Subcutaneous adipose tissue (tissue), 4 donors: Measurements from ENCODE around the gene TMEM18. TPM values are rescaled to one million over a fixed set of nuclear protein-coding genes. Genes with fewer than 3 reads are reported as not detected.

Experiments
- CTCF ChIP-seq: fragments of 450-650 bp; IDR thresholded peaks from one replicate; pipeline ENCODE4 v1.5.1; 2016; ENCODE audit warnings: low read depth, mild to moderate bottlenecking, control low read depth, antibody characterized with exemption, moderate library complexity
- total RNA-seq, 4 donors: library from RNA; depleted of rRNA; stranded (reverse); fragments of >200 nt; gene quantifications; one replicate each; pipeline ENCODE4 v1.1.0, GENCODE V29; 2016

The TMEM18 gene
- total RNA-seq, 4 donors from 2014 or later = 11.9 to 29.9 (median 15.1) TPM

DNA sequence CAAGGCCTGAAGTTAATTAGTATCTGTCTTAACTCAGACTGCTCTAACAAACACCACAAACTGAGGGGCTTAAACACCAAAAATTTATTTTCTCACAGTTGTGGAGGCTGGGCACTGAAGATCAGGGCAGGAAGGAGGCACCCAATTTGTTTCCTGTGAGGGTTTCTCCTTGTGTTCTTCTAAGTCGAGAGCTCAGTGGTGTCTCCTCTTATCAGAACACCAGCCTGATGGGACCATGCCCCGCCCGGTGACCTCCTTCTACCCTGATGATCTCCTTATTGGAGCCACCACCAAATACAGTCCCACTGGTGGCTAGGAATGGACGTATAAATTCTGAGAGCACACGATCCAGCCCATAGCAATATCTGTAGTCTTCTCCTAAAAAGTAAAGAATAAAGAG lies 20.5 kb downstream of the TMEM18 start:
- no peak for TF ChIP-seq CTCF

DNA sequence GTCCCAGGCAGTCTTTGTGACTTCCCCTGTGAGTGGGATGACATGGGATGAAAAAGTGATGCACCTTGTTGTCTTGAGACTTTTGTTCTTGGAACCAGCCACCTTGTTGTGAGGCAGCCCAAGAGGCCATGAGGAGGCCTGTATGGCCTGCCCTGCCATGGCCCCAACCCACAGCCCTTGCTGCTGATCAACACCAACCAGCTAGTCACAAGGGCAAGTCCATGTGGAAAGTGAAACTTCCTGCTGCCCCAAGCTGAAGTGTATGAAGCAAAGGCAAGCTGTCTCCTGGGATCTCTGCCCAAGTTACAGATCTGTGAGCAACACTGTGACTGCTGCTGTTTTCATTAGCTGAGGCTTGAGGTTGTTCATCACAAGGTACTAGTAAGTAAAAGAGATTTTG lies 21.6 kb downstream of the TMEM18 start:
- TF ChIP-seq CTCF = no peak

GRCh38 chr2:654896-655295 lies 22.3 kb downstream of the TMEM18 start:
- TF ChIP-seq CTCF = no peak

- TF ChIP-seq CTCF = no peak
Measured at GRCh38 chr2:653645-654425, 23.4 kb downstream of the TMEM18 start.

DNA sequence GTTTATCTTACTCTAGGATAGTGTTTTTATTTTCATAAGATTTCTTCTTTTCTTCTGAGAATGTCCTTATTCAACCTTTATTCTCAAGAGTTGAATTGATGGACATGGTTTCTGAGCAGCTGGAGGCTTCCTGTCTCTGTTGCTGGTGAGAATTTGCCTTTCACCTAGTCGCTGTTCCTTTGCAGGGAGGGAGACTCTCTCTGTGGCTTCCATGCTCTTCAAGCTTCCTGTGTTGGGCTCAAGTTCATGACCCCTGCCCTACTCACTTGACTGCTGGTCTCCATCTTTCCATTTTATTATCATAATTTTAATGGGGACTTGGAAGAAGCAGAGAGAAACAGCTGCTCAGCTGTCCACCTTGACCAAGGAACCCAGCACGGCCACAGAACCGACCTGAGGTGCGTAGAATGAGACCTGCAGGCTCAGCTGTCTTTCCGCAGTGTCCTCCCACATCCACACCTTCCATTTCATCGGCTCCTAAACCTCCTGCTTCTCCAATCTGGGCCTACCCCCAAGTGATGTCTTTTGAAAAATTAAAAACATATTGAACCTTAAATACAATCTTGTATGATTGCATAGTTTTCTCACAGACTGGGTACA lies 24.2 kb downstream of the TMEM18 start:
- no peak for TF ChIP-seq CTCF

- no peak for TF ChIP-seq CTCF
Measured at GRCh38 chr2:651951-652373, 25.2 kb downstream of the TMEM18 start.
